Stimulated activated naive CD4-positive, alpha-beta T cell (primary cell): ENCODE data around the gene LRRK1.

Experiments
- DNase-seq, 6 experiments: peaks; one replicate each; lab custom pipeline; 2025; lab: John Stamatoyannopoulos, UW

LRRK1 gene

GRCh38 chr15:100890850-100891249 lies 28.3 kb upstream of the LRRK1 start:
- no peak for DNase-seq

GRCh38 chr15:100891307-100892012 lies 27.7 kb upstream of the LRRK1 start:
- no peak for DNase-seq

- DNase-seq = no peak
Observed at GRCh38 chr15:100892013-100892355, 27.2 kb upstream of the LRRK1 start.

GRCh38 chr15:100893261-100893963 lies 25.7 kb upstream of the LRRK1 start:
- no peak for DNase-seq

GRCh38 chr15:100893964-100894295 lies 25.2 kb upstream of the LRRK1 start:
- no peak for DNase-seq

GRCh38 chr15:100895721-100896120 lies 23.4 kb upstream of the LRRK1 start:
- DNase-seq = no peak

GRCh38 chr15:100897221-100898151 lies 21.7 kb upstream of the LRRK1 start:
- no peak for DNase-seq

GRCh38 chr15:100898152-100898490 lies 21.0 kb upstream of the LRRK1 start:
- no peak for DNase-seq

GRCh38 chr15:100898661-100899462 lies 20.3 kb upstream of the LRRK1 start:
- no peak for DNase-seq

GRCh38 chr15:100899601-100900000 lies 19.6 kb upstream of the LRRK1 start:
- DNase-seq = no peak

GRCh38 chr15:100900136-100900794 lies 18.9 kb upstream of the LRRK1 start:
- DNase-seq = no peak

- no peak for DNase-seq
Observed at GRCh38 chr15:100900795-100901169, 18.4 kb upstream of the LRRK1 start.

GRCh38 chr15:100901296-100901695 lies 17.9 kb upstream of the LRRK1 start:
- DNase-seq = no peak

GRCh38 chr15:100901702-100902435 lies 17.3 kb upstream of the LRRK1 start:
- DNase-seq = no peak

- DNase-seq = no peak
Observed at GRCh38 chr15:100902436-100903167, 16.6 kb upstream of the LRRK1 start.

- DNase-seq = no peak
Observed at GRCh38 chr15:100903168-100903554, 16.0 kb upstream of the LRRK1 start.

GRCh38 chr15:100905850-100906249 lies 13.3 kb upstream of the LRRK1 start:
- no peak for DNase-seq

- DNase-seq = no peak
Observed at GRCh38 chr15:100908466-100908865, 10.7 kb upstream of the LRRK1 start.

- DNase-seq = no peak
Observed at GRCh38 chr15:100909565-100909964, 9.6 kb upstream of the LRRK1 start.
